K562 (cell line): ENCODE measurements around the gene SNX27. TPM values are rescaled to one million over a fixed set of nuclear protein-coding genes. Genes with fewer than 3 reads are reported as not detected.
"Not testable (repeated sequence)": the region's sequence is repeated elsewhere in the genome, so short reads cannot be mapped to it uniquely, and the experiment has no call there.

Experiments
- ATAC-seq: fragments of 200-7000 bp; cut with Tn5 transposase; 3 replicates; pipeline ENCODE4 v1.9.1; 2020; ENCODE audit warnings: moderate library complexity
- BruUV-seq: library from RNA; stranded (reverse); fragments of 400-500 nt; replicated peaks from 2 replicates; lab custom pipeline; 2021; lab: Mats Ljungman, UMichigan
- CTCF ChIA-PET: fragments of 300-600 bp; formaldehyde crosslinking; extraction: SDS; loops from one replicate; lab custom pipeline; 2021; ENCODE audit warnings: low intra/inter-chr PET ratio; lab: Yijun Ruan, JAX
- POLR2A ChIA-PET: fragments of 300-600, 350-650 bp; sonication (Branson Sonifier 250); formaldehyde crosslinking; extraction: SDS; loops from one replicate; lab custom pipeline; 2021; ENCODE audit warnings: antibody characterized with exemption, inconsistent platforms; lab: Yijun Ruan, JAX
- DNase-seq, 4 experiments: peaks; one replicate each; pipeline versions ENCODE4 v3.0.0 to v3.0.0-alpha.2; 2011 to 2018; ENCODE audit warnings: low spot score in 3 of 4, mixed read lengths in 3 of 4; ENCODE audit errors: extremely low read depth in 1 of 4
- FAIRE-seq: peaks from 2 replicates; lab custom pipeline; 2011; peaks lifted over from hg19 to GRCh38; lab: Jason Lieb, UNC
- H2AFZ ChIP-seq: 2 replicates; pipeline ENCODE4 v1.6.0; 2011; ENCODE audit warnings: low read depth, low read length, control low read depth, inconsistent platforms
- H3K27ac ChIP-seq: fragments of 200-600 bp; 3 replicates; pipeline ENCODE4 v1.8.0; 2011; ENCODE audit warnings: low read depth, mild to moderate bottlenecking, control low read depth, inconsistent platforms, low read length, moderate library complexity, mixed read lengths; ENCODE audit errors: extremely low read depth
- H3K27me3 ChIP-seq, 2 experiments: fragments of 300-600 bp in 1 of 2; 2 replicates in 1 of 2; 3 replicates in 1 of 2; pipeline versions ENCODE4 v1.6.0 to v1.8.0; 2011; ENCODE audit warnings: inconsistent platforms in 2 of 2, low read length in 2 of 2, mild to moderate bottlenecking in 1 of 2, mixed read lengths in 1 of 2, moderate library complexity in 1 of 2; ENCODE audit not compliant: control insufficient read depth in 2 of 2, insufficient read depth in 2 of 2
- H3K36me3 ChIP-seq: fragments of 300-600 bp; 3 replicates; pipeline ENCODE4 v1.8.0; 2011; ENCODE audit warnings: mild to moderate bottlenecking, low read length, inconsistent platforms; ENCODE audit not compliant: control insufficient read depth, insufficient read depth
- H3K4me1 ChIP-seq, 2 experiments: fragments of 200-600 bp in 1 of 2; replicated peaks in 1 of 2; 2 replicates in 1 of 2; 3 replicates in 1 of 2; pipeline versions ENCODE4 v1.5.1 to v1.8.0; 2011; ENCODE audit warnings: inconsistent platforms in 2 of 2, low read length in 2 of 2, mild to moderate bottlenecking in 1 of 2, mixed read lengths in 1 of 2, moderate library complexity in 1 of 2; ENCODE audit not compliant: control insufficient read depth in 2 of 2, insufficient read depth in 2 of 2
- H3K4me2 ChIP-seq: 2 replicates; pipeline ENCODE4 v1.6.1; 2011; ENCODE audit warnings: low read length, control low read depth, inconsistent platforms, mixed read lengths; ENCODE audit not compliant: insufficient read depth
- H3K4me3 ChIP-seq: fragments of 200-600 bp; sonication (generic), shearing (Covaris generic); 2 replicates; pipeline ENCODE4 v1.5.1; 2016; ENCODE audit warnings: control low read depth, inconsistent platforms
- H3K79me2 ChIP-seq: fragments of 200-600 bp; 3 replicates; pipeline ENCODE4 v1.8.0; 2011; ENCODE audit warnings: low read length, inconsistent platforms; ENCODE audit not compliant: control insufficient read depth, insufficient read depth
- H3K9ac ChIP-seq, 2 experiments: 2 replicates each; pipeline versions ENCODE4 v1.6.0 to v1.6.1; 2011; ENCODE audit warnings: low read depth in 2 of 2, low read length in 2 of 2, control low read depth in 1 of 2, inconsistent platforms in 1 of 2, mild to moderate bottlenecking in 1 of 2, mixed read lengths in 1 of 2; ENCODE audit not compliant: insufficient read depth in 1 of 2
- H3K9me1 ChIP-seq: one replicate; pipeline ENCODE4 v1.6.0; 2011; ENCODE audit warnings: inconsistent platforms, mild to moderate bottlenecking, low read length, moderate library complexity; ENCODE audit not compliant: control insufficient read depth, insufficient read depth
- H3K9me3 ChIP-seq: replicated peaks from 2 replicates; pipeline ENCODE4 v1.5.1; 2011; ENCODE audit warnings: low read depth, low read length, inconsistent platforms; ENCODE audit not compliant: control insufficient read depth, insufficient read depth
- H4K20me1 ChIP-seq: replicated peaks from 2 replicates; pipeline ENCODE4 v1.6.1; 2011; ENCODE audit warnings: low read length, inconsistent platforms, mixed read lengths; ENCODE audit not compliant: control insufficient read depth, insufficient read depth
- ZNF146 ChIP-seq: IDR thresholded peaks from one replicate; pipeline ENCODE4 v1.6.1; 2018; ENCODE audit warnings: missing compliant biosample characterization; ENCODE audit not compliant: unreplicated experiment
- ZNF436 ChIP-seq: fragments of 250-450, 450-650 bp; sonication (Bioruptor Pico); formaldehyde crosslinking; IDR thresholded peaks from 2 replicates; pipeline ENCODE4 v1.7.0; 2020; ENCODE audit warnings: mild to moderate bottlenecking
- WGBS: fragments of 100-300 bp; shearing (Covaris generic); methylation state at CpG from one replicate; pipeline ENCODE4 v1.1.6; 2016; ENCODE audit warnings: low coverage, mixed read lengths; ENCODE audit not compliant: insufficient coverage; ENCODE audit errors: missing lambda C conversion rate; 5-methylcytosine and 5-hydroxymethylcytosine counted together
- in situ Hi-C: fragments of 300-500 bp; cut with MboI; formaldehyde crosslinking; loops from 4 replicates; pipeline ENCODE4 v1.15.0; 2018; ENCODE audit warnings: inconsistent platforms, mixed read lengths
- intact Hi-C: fragments of 100-400 bp; cut with micrococcal nuclease; formaldehyde crosslinking; loops from 2 replicates; pipeline ENCODE4 v1.14.2; 2022
- polyA plus RNA-seq, 8 experiments: library from polyadenylated mRNA; depleted of rRNA in 4 of 8; stranded (reverse) in 5 of 8; unstranded in 3 of 8; fragments of >200 nt; fragmentation: Nextera tagmentation in 2 of 8; fragmentation: Illumina TruSeq in 1 of 8; extraction: Ambion mirVana in 2 of 8; extraction: Trizol in 1 of 8; gene quantifications; 2 replicates each; pipeline versions ENCODE4 v1.2.1 to v1.2.3, GENCODE V29; 2011 to 2014; ENCODE audit warnings: inconsistent platforms in 1 of 8, missing spikeins in 1 of 8
- total RNA-seq, 7 experiments: library from RNA; depleted of rRNA in 6 of 7; stranded (reverse); fragments of >200 nt in 6 of 7; fragmentation: Illumina TruSeq in 2 of 7; extraction: Trizol in 2 of 7; gene quantifications; 2 replicates each; pipeline versions ENCODE4 v1.2.1 to v1.2.3, GENCODE V29; 2011 to 2021; ENCODE audit warnings: low replicate concordance in 1 of 7
- TF ChIP-seq, protein P1 (sequence below), 2 experiments: fragments of 450-650 bp; formaldehyde crosslinking in 1 of 2; IDR thresholded peaks; 2 replicates each; pipeline versions ENCODE4 v1.4.0 to v1.6.1; 2014 to 2020; ENCODE audit warnings: mild to moderate bottlenecking in 2 of 2, borderline replicate concordance in 1 of 2, low read depth in 1 of 2

SNX27 gene
- total and polyA plus RNA-seq, 9 of the 15 experiments (the other 6 are each of a cell fraction or from before 2014, with no cell fraction given): 4.5 to 18.7 (median 10.1) TPM

DNA sequence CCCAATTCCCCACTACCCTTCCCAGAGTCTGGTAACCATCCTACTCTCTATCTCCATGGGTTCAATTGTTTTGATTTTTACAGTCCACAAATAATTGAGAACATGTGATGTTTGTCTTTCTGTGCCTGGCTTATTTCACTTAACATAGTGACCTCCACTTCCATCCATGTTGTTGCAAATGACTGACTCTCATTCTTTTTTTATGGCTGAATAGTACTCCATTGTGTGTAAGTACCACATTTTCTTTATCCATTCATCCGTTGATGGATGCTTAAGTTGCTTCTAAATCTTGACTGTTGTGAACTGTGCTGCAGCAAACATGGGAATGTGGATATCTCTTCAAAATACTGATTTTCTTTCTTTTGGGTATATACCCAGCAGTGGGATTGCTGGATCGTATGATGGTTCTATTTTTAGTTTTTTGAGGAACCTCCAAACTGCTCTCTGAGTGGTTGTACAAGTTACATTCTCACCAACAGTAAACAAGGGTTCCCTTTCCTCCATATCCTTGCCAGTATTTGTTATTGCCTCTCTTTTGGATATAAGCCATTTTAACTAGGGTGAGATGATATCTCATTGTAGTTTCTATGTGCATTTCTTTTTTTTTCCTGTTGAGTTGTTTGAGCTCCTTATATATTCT lies 58.3 kb downstream of the SNX27 start:
- H3K79me2 ChIP-seq, FAIRE-seq, H3K4me3 ChIP-seq, H3K9me3 ChIP-seq, H3K27me3 ChIP-seq, H3K4me2 ChIP-seq, H3K9me1 ChIP-seq, H3K4me1 ChIP-seq, intact Hi-C loops, H4K20me1 ChIP-seq, in situ Hi-C loops, ATAC-seq, BruUV-seq, H3K9ac ChIP-seq, DNase-seq, POLR2A ChIA-PET, H2AFZ ChIP-seq, H3K27ac ChIP-seq, CTCF ChIA-PET: not testable (repeated sequence)
- 86% methylated on average over 2 of the region's 2 CpGs for WGBS
- peak; percentile 44 for TF ChIP-seq ZNF146 (CRISPR knock-in tag)
- H3K36me3 ChIP-seq: peaks cover 13% of the 10 kb centered on the region; the same call in 2 of the 3 replicates

- Histone ChIP-seq H3K27ac (no peak overlapping the region), H4K20me1 (no peaks in the 10 kb centered on the region), H3K27me3 (no peaks in the 10 kb centered on the region), H3K9me3 (no peaks in the 10 kb centered on the region), H3K36me3 (peaks cover 9% of the 10 kb centered on the region; the same call in 1 of the 3 replicates), H3K79me2 (no peaks in the 10 kb centered on the region), H3K9me1 (no peaks in the 10 kb centered on the region), H2AFZ (no peak overlapping the region), H3K4me1 (peaks cover 0 to 2% of the 10 kb centered on the region in 2 experiments; a peak in 2 of 5 replicates), H3K4me3 (no peak overlapping the region), H3K9ac (no peak overlapping the region), H3K4me2 (no peak overlapping the region)
- ChIA-PET CTCF (no interaction called here), POLR2A (no interaction called here)
- no peak for FAIRE-seq
- in situ Hi-C loops (no loop called here), intact Hi-C loops (no loop called here)
- 5% methylated on average over 1 of the region's 1 CpG for WGBS
- no peak for ATAC-seq
- DNase-seq: no peak
- BruUV-seq: no TSS peak
- no peak for TF ChIP-seq ZNF436
- TF ChIP-seq, protein P1, sequence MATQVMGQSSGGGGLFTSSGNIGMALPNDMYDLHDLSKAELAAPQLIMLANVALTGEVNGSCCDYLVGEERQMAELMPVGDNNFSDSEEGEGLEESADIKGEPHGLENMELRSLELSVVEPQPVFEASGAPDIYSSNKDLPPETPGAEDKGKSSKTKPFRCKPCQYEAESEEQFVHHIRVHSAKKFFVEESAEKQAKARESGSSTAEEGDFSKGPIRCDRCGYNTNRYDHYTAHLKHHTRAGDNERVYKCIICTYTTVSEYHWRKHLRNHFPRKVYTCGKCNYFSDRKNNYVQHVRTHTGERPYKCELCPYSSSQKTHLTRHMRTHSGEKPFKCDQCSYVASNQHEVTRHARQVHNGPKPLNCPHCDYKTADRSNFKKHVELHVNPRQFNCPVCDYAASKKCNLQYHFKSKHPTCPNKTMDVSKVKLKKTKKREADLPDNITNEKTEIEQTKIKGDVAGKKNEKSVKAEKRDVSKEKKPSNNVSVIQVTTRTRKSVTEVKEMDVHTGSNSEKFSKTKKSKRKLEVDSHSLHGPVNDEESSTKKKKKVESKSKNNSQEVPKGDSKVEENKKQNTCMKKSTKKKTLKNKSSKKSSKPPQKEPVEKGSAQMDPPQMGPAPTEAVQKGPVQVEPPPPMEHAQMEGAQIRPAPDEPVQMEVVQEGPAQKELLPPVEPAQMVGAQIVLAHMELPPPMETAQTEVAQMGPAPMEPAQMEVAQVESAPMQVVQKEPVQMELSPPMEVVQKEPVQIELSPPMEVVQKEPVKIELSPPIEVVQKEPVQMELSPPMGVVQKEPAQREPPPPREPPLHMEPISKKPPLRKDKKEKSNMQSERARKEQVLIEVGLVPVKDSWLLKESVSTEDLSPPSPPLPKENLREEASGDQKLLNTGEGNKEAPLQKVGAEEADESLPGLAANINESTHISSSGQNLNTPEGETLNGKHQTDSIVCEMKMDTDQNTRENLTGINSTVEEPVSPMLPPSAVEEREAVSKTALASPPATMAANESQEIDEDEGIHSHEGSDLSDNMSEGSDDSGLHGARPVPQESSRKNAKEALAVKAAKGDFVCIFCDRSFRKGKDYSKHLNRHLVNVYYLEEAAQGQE (IDR thresholded peaks at IDR 0.05; ENCODE audit: borderline replicate concordance): 0 out of 2 replicates have a peak, but pooled peaks have one; percentile 19
- TF ChIP-seq, protein P1 (CRISPR knock-in tag; IDR thresholded peaks at IDR 0.05; ENCODE audit: low read depth): no peak
These were observed 61.6 kb downstream of the SNX27 start for GRCh38 chr1:151673407-151673806.
